ENCODE results near the gene TMPRSS7. TPM values are rescaled to one million over a fixed set of nuclear protein-coding genes. Genes with fewer than 3 reads are reported as not detected.

Gene TMPRSS7
- total RNA-seq, 2 donors from 2014 or later, result not detected

- Histone ChIP-seq H3K27me3 (replicated peaks; ENCODE audit: insufficient read depth) (no peaks in the 10 kb centered on the region), H3K9me3 (no peaks in the 10 kb centered on the region), H3K27ac (no peak overlapping the region), H3K4me3 (peak overlapping the region; percentile 37), H3K4me1 (ENCODE audit: control insufficient read depth in 1 of 2, low read depth in 2 of 2) (peaks cover 3 to 29% of the 10 kb centered on the region in 2 donors), H3K36me3 (no peaks in the 10 kb centered on the region)
- peak; percentile 81 for ATAC-seq (ENCODE audit: insufficient number of reproducible peaks, low FRiP score, low read depth)
- TF ChIP-seq, protein P1, sequence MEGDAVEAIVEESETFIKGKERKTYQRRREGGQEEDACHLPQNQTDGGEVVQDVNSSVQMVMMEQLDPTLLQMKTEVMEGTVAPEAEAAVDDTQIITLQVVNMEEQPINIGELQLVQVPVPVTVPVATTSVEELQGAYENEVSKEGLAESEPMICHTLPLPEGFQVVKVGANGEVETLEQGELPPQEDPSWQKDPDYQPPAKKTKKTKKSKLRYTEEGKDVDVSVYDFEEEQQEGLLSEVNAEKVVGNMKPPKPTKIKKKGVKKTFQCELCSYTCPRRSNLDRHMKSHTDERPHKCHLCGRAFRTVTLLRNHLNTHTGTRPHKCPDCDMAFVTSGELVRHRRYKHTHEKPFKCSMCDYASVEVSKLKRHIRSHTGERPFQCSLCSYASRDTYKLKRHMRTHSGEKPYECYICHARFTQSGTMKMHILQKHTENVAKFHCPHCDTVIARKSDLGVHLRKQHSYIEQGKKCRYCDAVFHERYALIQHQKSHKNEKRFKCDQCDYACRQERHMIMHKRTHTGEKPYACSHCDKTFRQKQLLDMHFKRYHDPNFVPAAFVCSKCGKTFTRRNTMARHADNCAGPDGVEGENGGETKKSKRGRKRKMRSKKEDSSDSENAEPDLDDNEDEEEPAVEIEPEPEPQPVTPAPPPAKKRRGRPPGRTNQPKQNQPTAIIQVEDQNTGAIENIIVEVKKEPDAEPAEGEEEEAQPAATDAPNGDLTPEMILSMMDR (IDR thresholded peaks at IDR 0.05), result peak; percentile 76
- no peak for DNase-seq (ENCODE audit: low spot score)
Observed at GRCh38 chr3:112013058-112013783, 21.3 kb upstream of the TMPRSS7 start.

- no peaks in the 10 kb centered on the region for H3K9me3 ChIP-seq
- ATAC-seq (ENCODE audit: insufficient number of reproducible peaks, low FRiP score, low read depth) (no peak), DNase-seq (ENCODE audit: low spot score) (no peak)
- H3K36me3 ChIP-seq, result no peaks in the 10 kb centered on the region
- TF ChIP-seq, protein P1 (IDR thresholded peaks at IDR 0.05), result no peak
- peak overlapping the region; percentile 37 for H3K4me3 ChIP-seq
- H3K4me1 ChIP-seq (ENCODE audit: control insufficient read depth in 1 of 2, low read depth in 2 of 2), result peaks cover 0 to 25% of the 10 kb centered on the region in 2 donors
- no peaks in the 10 kb centered on the region for H3K27me3 ChIP-seq (replicated peaks; ENCODE audit: insufficient read depth)
- no peak overlapping the region for H3K27ac ChIP-seq
Observed at GRCh38 chr3:112013784-112014143, 20.8 kb upstream of the TMPRSS7 start.

GRCh38 chr3:112017091-112017490 lies 17.4 kb upstream of the TMPRSS7 start:
- Histone ChIP-seq H3K9me3 (no peaks in the 10 kb centered on the region), H3K4me3 (no peak overlapping the region), H3K27me3 (replicated peaks; ENCODE audit: insufficient read depth) (no peaks in the 10 kb centered on the region), H3K36me3 (no peaks in the 10 kb centered on the region), H3K27ac (no peak overlapping the region), H3K4me1 (ENCODE audit: control insufficient read depth in 1 of 2, low read depth in 2 of 2) (peaks cover 0 to 12% of the 10 kb centered on the region in 2 donors)
- TF ChIP-seq, protein P1 (IDR thresholded peaks at IDR 0.05), result no peak
- ATAC-seq (ENCODE audit: insufficient number of reproducible peaks, low FRiP score, low read depth) (no peak), DNase-seq (ENCODE audit: low spot score) (no peak)

DNA sequence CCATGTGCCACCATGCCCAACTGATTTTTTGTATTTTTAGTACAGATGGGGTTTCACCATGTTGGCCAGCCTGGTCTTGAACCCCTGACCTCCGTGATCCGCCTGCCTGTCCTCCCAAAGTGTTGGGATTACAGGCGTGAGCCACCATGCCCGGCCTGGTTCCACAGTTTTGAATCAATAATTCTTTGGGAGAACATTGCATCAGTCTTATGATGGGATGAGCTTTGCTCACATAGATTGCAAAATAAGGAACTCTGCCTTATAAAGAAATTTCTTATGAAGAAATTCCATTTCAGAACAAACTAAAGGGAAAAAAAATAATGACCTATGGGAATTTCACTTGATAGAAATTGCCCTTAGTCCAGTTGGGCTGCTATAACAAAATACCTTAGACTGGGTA lies 15.8 kb upstream of the TMPRSS7 start:
- DNase-seq (ENCODE audit: low spot score), result no peak
- no peaks in the 10 kb centered on the region for H3K4me1 ChIP-seq (ENCODE audit: control insufficient read depth in 1 of 2, low read depth in 2 of 2)
- H3K27me3 ChIP-seq (replicated peaks; ENCODE audit: insufficient read depth), result no peaks in the 10 kb centered on the region
- no peaks in the 10 kb centered on the region for H3K9me3 ChIP-seq
- no peaks in the 10 kb centered on the region for H3K36me3 ChIP-seq
- no peak for ATAC-seq (ENCODE audit: insufficient number of reproducible peaks, low FRiP score, low read depth)
- H3K4me3 ChIP-seq, result no peak overlapping the region
- TF ChIP-seq, protein P1 (IDR thresholded peaks at IDR 0.05), result no peak
- no peak overlapping the region for H3K27ac ChIP-seq

DNA sequence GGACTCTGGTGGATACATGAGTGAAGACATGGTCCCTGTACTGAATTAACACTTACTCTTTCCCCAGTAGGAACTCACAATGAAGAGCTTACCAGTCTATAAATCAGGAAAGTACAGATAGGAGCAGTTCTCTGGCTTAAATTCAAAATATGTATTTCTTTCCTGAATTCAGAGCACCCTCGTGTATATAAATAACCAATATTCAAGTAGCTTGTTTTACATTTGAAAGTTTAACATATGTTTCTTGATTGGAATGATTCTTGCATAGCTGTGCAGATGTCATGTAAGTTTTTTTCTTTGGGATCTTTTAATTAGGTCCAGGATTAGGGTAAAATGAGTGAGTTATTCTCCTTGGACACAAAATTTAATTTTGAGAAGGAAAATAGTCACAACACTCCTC lies 14.8 kb upstream of the TMPRSS7 start:
- no peak for ATAC-seq (ENCODE audit: insufficient number of reproducible peaks, low FRiP score, low read depth)
- TF ChIP-seq, protein P1 (IDR thresholded peaks at IDR 0.05), result no peak
- H3K9me3 ChIP-seq, result no peaks in the 10 kb centered on the region

More for the DNA sequence above, 14.8 kb upstream of the TMPRSS7 start:
- H3K27me3 ChIP-seq (replicated peaks; ENCODE audit: insufficient read depth), result no peaks in the 10 kb centered on the region
- H3K36me3 ChIP-seq, result no peaks in the 10 kb centered on the region
- H3K4me3 ChIP-seq, result no peak overlapping the region
- no peak overlapping the region for H3K27ac ChIP-seq
- no peaks in the 10 kb centered on the region for H3K4me1 ChIP-seq (ENCODE audit: control insufficient read depth in 1 of 2, low read depth in 2 of 2)
- DNase-seq (ENCODE audit: low spot score), result no peak
